DMS153 treated with DMSO at 0.1 percent for 48 hours (cell line): ENCODE data around the gene TNIK.
"Not testable (repeated sequence)": the region's sequence is repeated elsewhere in the genome, so short reads cannot be mapped to it uniquely, and the experiment has no call there.

ENCODE experiments used
- DNase-seq: peaks from one replicate; lab custom pipeline; 2025; ENCODE audit not compliant: unreplicated experiment; lab: John Stamatoyannopoulos, UW

The TNIK gene

DNA sequence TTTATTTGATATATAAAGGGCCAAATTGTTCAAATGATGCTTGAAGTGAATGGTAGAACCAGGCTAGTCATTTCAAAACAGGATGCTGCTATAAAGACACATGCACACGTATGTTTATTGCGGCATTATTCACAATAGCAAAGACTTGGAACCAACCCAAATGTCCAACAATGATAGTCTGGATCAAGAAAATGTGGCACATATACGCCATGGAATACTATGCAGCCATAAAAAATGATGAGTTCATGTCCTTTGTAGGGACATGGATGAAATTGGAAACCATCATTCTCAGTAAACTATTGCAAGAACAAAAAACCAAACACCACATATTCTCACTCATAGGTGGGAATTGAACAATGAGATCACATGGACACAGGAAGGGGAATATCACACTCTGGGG lies 172.4 kb downstream of the TNIK start:
- not testable (repeated sequence) for DNase-seq

GRCh38 chr3:171286580-171287249 lies 173.5 kb downstream of the TNIK start:
- DNase-seq = peak; percentile 16

- no peak for DNase-seq
These were observed 174.9 kb downstream of the TNIK start for GRCh38 chr3:171285287-171285686.

DNA sequence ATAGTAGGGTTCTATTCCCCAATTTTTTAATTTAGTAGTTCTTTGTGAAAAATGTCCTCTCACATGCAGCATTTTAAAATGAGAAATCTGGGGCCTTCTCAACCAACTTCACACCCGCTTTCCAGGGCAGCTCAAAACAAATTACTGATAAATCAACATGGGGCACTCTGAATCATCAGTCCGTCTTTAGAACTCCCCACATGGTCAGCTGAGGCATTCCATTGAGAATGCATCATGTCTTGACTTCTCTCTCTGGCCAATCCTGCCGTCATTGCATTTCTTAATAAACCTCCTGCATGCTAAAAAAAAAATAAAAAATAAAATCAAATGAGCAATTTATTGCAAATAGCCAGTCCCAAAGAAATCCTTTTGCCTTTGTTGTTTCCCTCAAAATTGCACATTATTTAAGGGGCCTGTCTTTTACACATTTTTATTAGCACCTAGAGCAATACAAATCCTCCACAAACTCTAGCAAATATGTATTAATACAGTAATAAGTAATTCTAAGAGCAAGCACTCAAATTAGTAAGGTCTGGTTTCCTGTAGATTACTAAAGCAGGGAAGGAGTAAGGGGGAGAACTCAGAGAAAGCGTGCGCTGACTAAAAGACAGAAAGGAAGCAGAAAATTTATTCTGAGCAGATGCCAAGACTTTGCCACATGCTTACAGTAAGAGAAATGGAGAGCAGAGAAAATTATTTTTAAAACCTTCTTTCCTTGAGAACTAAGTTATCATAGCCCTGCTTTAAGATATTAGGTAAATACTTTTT lies 175.7 kb downstream of the TNIK start:
- no peak for DNase-seq

DNA sequence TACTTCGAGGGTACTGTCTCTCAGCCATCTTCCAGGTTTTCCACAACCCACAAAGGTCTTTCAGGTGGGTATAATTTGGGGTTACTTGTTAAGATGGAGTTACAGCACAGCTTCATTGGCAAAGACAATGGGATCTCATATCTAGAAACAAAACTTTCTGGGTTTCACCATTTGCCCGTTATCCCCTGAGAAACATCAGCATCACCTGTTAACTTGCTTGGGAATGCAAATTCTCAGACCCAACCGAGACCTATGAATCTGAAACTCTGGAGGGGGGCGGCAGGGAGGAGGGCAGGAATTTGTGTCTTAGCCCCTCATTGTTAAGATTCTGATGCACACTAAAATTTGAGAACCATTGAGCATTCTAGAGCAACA lies 176.4 kb downstream of the TNIK start:
- DNase-seq = no peak

DNA sequence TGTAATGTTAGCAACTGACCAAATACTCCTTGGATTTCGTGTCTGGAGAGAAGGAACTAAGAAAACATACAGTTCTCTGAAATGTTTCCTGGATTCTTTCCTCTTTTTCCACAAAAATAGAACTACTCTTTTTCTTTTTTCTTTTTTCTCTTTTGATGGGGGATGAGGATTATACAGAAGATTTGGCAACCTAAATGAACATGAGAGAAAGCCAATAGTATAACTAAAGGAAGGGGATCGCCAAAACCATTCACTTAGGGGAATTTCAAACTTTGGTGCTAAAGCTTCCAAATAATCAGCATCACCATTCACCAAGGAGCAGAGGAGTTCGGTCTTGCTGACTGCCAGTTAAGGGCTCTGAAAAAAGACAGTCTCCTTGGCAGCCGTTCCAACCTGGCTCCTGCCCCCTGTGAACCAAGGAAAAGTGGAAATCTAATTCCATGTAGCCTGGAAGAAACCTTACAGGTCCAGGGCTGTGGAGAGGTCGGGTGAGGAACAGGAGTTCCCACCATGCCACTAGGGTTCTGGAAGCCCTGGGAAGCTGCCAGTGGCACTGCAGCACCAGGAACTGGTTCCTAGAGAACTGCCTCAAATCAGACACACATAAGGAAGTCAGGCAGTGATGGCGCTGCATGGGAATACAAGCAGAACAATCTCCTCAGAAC lies 176.9 kb downstream of the TNIK start:
- no peak for DNase-seq

DNA sequence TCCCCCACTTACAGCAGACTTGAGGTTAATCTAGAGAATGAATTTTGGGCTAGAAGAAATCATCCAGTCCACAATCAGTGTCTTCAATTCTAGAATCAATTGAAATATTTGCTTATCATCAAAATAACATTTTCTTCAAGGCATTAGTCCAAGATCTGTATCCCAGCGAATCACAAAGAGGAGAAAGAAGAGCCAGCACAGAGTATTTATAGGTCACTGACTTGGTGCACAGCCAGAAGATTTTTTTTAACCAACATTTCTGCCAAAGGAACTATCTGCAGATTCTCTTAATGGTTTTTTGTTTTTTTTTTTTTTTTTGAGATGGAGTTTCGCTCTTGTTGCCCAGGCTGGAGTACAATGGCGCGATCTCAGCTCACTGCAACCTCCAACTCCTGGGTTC lies 178.2 kb downstream of the TNIK start:
- no peak for DNase-seq

DNA sequence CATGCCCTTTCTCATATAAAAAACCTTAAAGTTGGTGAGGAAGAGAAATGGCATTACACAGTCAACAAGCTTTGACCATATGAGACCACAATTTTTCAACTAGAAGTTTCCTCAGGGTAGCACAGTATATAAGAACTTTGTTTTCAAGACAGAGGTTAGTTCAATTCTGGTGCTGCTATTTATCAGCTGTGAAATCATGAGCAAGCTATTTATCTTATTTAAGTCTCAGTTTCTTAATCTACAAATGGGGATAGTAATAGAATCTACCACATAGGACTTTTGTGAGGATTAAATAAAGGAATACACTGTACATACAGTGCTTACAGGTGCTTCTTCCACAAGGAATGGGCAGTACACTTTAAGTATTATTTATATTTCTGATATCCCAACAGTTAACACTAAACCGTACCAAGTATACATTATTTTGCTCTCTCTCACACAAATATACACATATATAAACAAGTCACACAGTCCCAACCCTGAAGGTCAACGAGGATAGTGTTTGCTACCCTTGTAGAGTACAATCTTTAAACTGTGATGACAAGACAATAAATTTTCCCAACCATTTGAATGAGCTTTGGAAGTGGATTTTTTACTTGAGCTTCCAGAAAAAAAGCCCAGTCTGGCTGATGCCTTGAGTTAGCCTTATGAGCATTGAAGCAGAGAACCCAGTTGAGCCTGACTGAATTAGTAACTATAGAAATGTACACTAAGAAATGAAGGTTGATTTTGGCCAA lies 178.8 kb downstream of the TNIK start:
- no peak for DNase-seq

GRCh38 chr3:171279972-171280371 lies 180.2 kb downstream of the TNIK start:
- DNase-seq = no peak

DNA sequence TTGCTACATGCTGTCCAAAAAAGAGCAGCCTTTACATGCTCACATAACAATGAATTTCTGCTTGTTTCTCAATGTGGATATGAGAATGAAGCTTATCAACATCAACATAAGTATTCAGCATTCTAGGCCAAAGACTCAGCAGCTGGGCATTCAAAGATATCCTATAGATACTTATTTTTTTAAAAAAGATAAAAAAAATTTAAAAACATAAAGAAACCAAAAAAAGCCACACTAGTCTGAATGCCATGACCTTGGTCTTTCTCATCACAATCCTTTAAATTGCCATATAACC lies 182.0 kb downstream of the TNIK start:
- DNase-seq = no peak

- DNase-seq = no peak
These were observed 182.5 kb downstream of the TNIK start for GRCh38 chr3:171277456-171278298.

DNA sequence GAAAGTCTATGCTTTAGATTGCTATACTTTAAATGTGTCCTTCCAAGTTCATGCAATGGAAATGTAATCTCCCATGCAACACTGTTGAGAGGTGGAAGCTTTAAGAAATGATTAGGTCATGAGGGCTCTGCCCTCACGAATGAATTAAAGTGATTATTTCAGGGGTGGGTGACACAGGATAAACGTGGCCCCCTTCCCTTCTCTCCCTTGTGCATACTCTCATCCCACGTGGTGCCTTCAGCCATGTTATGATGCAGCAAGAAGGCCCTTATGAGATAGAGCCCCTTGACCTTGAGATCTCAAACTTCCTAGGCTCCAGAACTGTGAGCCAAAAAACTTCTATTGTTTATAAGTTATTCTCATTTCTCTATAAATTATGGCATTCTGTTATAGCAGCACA lies 183.3 kb downstream of the TNIK start:
- DNase-seq = no peak

DNA sequence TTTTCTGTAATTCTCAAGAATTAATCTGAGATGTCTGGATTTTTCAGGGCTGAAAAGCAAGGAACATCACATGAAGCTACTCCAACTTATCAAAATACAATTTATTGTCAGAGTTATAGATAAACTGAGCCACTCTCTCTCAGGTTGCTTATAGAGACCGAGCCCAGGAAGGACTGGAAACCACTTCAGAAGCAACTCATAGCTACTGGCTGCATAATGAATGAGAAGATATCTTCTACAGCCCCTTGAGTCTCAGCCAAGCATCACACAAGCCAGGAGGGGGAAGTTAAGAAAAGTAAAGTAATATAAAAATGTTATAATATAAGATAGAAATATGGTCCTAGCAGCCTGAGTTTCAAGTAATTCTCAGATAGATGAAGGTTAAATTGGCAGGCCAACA lies 186.0 kb downstream of the TNIK start:
- no peak for DNase-seq

GRCh38 chr3:171270541-171270940 lies 189.7 kb downstream of the TNIK start:
- DNase-seq = no peak

- no peak for DNase-seq
These were observed 190.7 kb downstream of the TNIK start for GRCh38 chr3:171269542-171269941.

GRCh38 chr3:171268677-171269076 lies 191.5 kb downstream of the TNIK start:
- no peak for DNase-seq

GRCh38 chr3:171267104-171267503 lies 193.1 kb downstream of the TNIK start:
- no peak for DNase-seq

GRCh38 chr3:171266740-171267073 lies 193.5 kb downstream of the TNIK start:
- no peak for DNase-seq

DNA sequence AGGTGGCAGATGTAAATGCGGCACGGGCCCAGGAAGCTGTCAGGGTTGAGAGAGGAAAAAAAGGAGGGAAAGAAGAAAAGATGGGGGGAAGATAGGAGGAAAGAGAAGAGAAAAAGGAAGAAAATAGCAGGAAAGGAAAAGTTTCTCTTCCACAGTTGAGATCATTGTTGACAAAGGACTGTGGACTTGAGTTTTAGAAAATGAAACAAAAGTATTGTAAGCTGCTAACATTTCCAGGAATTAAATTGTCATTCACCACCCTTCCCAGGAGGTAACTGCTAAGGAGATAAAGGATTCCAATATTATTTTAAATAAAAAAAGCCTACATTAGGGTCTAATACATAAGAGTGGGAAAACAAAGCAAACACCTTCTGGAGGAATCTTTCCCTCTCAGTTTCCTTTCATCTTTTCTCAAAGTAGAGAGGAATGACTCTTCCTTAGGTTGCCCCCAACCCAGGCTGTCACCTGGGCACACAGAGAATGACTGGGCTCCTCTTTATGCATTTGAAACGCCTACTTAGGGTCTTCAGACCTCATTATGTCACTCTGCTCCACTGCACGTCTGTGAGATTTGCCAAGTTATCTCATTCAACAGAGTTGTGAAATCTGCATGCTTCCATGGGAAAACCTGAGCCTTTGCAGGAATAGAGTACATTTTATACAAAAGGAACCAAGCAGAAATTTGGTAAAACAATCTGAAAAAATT lies 194.0 kb downstream of the TNIK start:
- no peak for DNase-seq

GRCh38 chr3:171264758-171265157 lies 195.4 kb downstream of the TNIK start:
- DNase-seq = no peak
